ENCODE measurements around the gene DIS3L2. TPM values are rescaled to one million over a fixed set of nuclear protein-coding genes. Genes with fewer than 3 reads are reported as not detected.

Gene DIS3L2
- total and polyA plus RNA-seq, 2 of the 8 experiments (the other 6 are each of a cell fraction or from before 2014, with no cell fraction given): 11.5 to 21.6 TPM

- TF ChIP-seq SUZ12 (IDR thresholded peaks at IDR 0.05; ENCODE audit: low read length) (no peak), ASH2L (IDR thresholded peaks at IDR 0.05; ENCODE audit: low read length) (no peak), SIX5 (IDR thresholded peaks at IDR 0.05; ENCODE audit: low read depth, low read length) (no peak), TAF7 (optimal IDR thresholded peaks at IDR 0.05; ENCODE audit: borderline replicate concordance, low read depth, low read length) (no peak), NRF1 (IDR thresholded peaks at IDR 0.05; ENCODE audit: low read depth, low read length) (no peak), FOSL1 (IDR thresholded peaks at IDR 0.05; ENCODE audit: insufficient read depth, low read depth, low read length) (no peak)
Observed at GRCh38 chr2:232006253-232006652, 44.7 kb downstream of the DIS3L2 start (continued).

All from H1 (cell line).